ENCODE measurements around the gene AFDN. TPM values are rescaled to one million over a fixed set of nuclear protein-coding genes. Genes with fewer than 3 reads are reported as not detected.

Gene AFDN
- total RNA-seq, 1 donor from 2014 or later = 131 TPM

- no peak for DNase-seq
These were observed 92.0 kb downstream of the AFDN start for GRCh38 chr6:167918548-167919278.

GRCh38 chr6:167919349-167919748 lies 92.6 kb downstream of the AFDN start:
- no peak for DNase-seq

GRCh38 chr6:167920165-167920564 lies 93.5 kb downstream of the AFDN start:
- DNase-seq = no peak

- DNase-seq = no peak
These were observed 95.1 kb downstream of the AFDN start for GRCh38 chr6:167921831-167922230.

- DNase-seq = peak; percentile 51
These were observed 98.3 kb downstream of the AFDN start for GRCh38 chr6:167925026-167925425.

GRCh38 chr6:167927246-167927645 lies 100.5 kb downstream of the AFDN start:
- DNase-seq = no peak

- no peak for DNase-seq
These were observed 101.4 kb downstream of the AFDN start for GRCh38 chr6:167928111-167928510.

GRCh38 chr6:167930295-167930694 lies 103.6 kb downstream of the AFDN start:
- no peak for DNase-seq

GRCh38 chr6:167932468-167933276 lies 106.0 kb downstream of the AFDN start:
- peak; percentile 33 for DNase-seq

- no peak for DNase-seq
These were observed 106.6 kb downstream of the AFDN start for GRCh38 chr6:167933290-167933689.

GRCh38 chr6:167933847-167934246 lies 107.1 kb downstream of the AFDN start:
- no peak for DNase-seq

GRCh38 chr6:167934426-167934864 lies 107.7 kb downstream of the AFDN start:
- DNase-seq = no peak

- no peak for DNase-seq
These were observed 109.3 kb downstream of the AFDN start for GRCh38 chr6:167936051-167936450.

GRCh38 chr6:167937301-167937700 lies 110.6 kb downstream of the AFDN start:
- no peak for DNase-seq

- peak; percentile 10 for DNase-seq
These were observed 111.5 kb downstream of the AFDN start for GRCh38 chr6:167937948-167938911.

- DNase-seq = no peak
These were observed 115.1 kb downstream of the AFDN start for GRCh38 chr6:167941822-167942221.

GRCh38 chr6:167944130-167944529 lies 117.4 kb downstream of the AFDN start:
- no peak for DNase-seq

GRCh38 chr6:167946007-167946406 lies 119.3 kb downstream of the AFDN start:
- no peak for DNase-seq

GRCh38 chr6:167946604-167947003 lies 119.9 kb downstream of the AFDN start:
- DNase-seq = no peak

GRCh38 chr6:167947716-167948115 lies 121.0 kb downstream of the AFDN start:
- no peak for DNase-seq

- DNase-seq = no peak
These were observed 122.0 kb downstream of the AFDN start for GRCh38 chr6:167948716-167949115.

- no peak for DNase-seq
These were observed 122.5 kb downstream of the AFDN start for GRCh38 chr6:167949121-167949684.
